ENCODE measurements around the gene PPFIA1.

DNA sequence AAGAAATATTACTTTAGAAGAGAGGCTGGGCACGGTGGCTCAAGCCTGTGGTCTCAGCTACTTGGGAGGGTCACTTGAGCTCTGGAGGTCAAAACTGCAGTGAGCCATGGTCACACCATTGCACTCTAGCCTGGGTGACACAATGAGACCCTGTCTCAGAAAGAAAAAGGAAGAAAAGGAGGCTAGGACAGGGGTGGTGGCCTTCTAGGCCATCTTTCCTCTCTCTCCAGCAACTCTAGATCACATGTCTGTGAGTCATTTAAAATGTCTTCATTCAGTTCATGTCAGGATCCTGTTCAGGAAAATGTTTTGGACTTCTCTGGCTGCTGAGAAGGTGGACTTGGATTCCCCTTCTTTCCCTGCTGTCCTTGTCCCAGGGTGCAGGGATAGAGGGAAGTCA, 53.3 kb downstream of the PPFIA1 start:
- TF ChIP-seq, protein P1, sequence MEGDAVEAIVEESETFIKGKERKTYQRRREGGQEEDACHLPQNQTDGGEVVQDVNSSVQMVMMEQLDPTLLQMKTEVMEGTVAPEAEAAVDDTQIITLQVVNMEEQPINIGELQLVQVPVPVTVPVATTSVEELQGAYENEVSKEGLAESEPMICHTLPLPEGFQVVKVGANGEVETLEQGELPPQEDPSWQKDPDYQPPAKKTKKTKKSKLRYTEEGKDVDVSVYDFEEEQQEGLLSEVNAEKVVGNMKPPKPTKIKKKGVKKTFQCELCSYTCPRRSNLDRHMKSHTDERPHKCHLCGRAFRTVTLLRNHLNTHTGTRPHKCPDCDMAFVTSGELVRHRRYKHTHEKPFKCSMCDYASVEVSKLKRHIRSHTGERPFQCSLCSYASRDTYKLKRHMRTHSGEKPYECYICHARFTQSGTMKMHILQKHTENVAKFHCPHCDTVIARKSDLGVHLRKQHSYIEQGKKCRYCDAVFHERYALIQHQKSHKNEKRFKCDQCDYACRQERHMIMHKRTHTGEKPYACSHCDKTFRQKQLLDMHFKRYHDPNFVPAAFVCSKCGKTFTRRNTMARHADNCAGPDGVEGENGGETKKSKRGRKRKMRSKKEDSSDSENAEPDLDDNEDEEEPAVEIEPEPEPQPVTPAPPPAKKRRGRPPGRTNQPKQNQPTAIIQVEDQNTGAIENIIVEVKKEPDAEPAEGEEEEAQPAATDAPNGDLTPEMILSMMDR (IDR thresholded peaks at IDR 0.05; ENCODE audit: low read depth, low read length): no peak
- no peak for TF ChIP-seq EZH2phosphoT487 (IDR thresholded peaks at IDR 0.05; ENCODE audit: low read depth)
